ENCODE measurements around the gene YY2.

The YY2 gene

DNA sequence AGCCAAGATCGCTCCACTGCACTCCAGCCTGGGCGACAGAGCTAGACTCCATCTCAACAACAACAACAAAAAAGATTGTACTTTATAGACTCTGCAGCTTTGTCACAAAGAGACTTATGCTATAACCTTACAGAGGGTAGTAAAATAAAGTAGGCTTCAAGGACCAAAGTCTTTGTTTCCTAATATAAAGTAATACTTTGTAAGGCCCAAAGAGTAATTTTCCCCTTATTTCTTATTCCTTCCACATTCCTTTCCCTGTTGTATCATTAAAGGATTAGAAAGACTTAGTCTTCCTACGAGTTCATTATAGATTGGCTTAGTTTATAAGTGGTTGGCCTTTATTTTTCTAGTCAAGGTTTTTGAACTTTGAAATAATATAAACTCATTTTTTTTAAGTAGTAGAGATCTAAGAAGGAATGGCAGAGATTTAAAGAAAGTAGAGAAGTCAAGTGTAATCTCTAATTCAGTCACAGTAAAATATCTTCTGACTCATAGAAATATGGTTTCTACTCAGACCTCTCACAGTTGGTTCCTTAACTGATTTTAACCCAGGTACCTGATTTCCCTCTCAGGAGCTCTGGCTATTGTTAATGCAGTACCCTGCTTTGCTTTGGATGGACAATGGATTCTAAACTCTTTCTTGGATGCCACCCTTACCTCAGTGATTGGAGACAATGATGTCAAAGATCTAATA is 26.2 kb downstream of the YY2 start:
- FAIRE-seq = no peak

DNA sequence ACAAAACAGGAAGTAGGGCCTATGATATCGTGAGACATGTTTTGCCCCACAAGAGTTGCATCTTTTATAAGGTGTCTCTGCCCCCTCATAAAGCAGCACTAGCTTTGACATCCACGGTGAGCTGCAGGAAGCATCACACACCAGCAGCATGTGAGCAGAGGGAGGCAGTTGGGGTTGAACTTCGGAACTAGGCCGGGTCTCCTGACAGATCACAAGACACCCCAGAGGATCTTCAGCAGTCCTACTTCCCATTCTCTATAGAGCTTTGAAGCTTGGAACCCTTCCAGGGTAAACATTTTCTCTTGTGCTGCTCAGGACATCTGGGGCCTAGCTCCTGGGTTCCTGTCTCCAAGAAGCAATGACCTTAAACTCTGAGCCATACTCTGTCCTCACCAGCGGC is 27.5 kb downstream of the YY2 start:
- no peak for FAIRE-seq

DNA sequence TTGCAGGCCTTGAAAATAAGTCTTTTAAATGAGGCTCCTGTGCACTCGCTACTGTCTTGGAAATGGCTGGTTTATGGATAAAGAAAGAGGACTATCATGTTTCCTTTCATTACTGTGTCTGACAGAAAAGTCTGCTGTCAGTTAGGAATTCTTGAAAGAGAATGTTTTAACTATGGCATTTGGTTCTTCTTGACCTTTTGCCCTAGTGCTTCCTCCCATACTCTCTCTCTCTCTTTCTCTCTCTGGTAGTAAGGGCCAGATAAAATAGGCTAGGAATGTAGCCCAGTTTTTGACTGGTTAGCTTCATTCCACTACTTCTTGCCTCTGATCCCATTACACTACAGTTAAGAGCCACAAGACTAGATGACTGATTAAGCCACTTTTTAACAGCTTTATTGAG is 29.8 kb downstream of the YY2 start:
- no peak for FAIRE-seq

DNA sequence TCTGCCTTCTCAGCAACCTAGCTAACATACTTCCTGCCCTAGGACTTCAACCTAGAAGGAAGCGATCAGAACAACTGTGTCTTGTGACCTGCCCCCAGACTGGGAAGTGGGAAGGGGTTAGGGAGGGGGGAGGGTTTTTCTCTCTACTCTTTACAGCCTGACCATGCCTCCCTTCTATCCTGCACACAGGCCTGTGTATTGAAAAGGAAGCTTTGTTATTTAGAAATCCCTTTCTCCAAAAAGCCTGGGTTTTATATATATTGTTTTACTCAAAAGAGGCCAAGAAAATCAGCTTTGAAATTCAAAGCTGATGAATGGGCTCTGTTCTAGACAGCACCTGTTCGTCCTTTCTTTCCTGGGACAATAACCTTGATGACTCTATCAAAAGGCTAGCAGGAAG is 49.5 kb downstream of the YY2 start:
- FAIRE-seq = no peak

- FAIRE-seq = no peak
Observed at GRCh38 chrX:21905953-21906352, 50.2 kb downstream of the YY2 start.

DNA sequence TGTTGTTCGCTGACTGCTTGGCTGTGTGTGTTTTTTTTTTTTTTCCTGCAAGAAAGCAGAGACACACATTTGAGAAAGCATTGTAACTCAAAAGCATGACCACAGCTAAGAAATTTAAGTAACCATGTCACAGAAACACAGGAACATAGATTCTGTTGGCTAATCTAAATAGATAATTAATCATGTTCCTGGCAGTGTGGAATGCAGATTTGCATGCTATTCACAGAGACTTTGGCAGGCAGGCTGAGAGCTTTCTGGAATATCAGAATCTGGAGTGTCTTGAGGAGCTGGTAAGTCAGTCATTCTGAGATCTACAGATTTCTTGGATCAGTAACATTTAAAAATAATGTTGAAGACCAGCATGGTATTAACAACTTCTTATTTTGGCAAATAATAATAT is 51.5 kb downstream of the YY2 start:
- no peak for FAIRE-seq
